SU-DHL-6 (cell line): ENCODE data around the gene DAPK1.

Experiments
- H2AFZ ChIP-seq: fragments of 200-600 bp; sonication (generic); 2 replicates; pipeline ENCODE4 v1.6.1; 2014; ENCODE audit warnings: low read depth, mild to moderate bottlenecking, moderate library complexity, mixed read lengths, antibody characterized with exemption, low read length; ENCODE audit not compliant: severe bottlenecking
- H3F3A ChIP-seq: fragments of 200-600 bp; shearing (Covaris generic); 2 replicates; pipeline ENCODE4 v1.6.0; 2016; ENCODE audit warnings: antibody characterized with exemption, mild to moderate bottlenecking; ENCODE audit not compliant: insufficient read depth
- H3K27ac ChIP-seq: fragments of 200-600 bp; sonication (generic); 2 replicates; pipeline ENCODE4 v1.5.1; 2016; ENCODE audit warnings: low read depth, mild to moderate bottlenecking, low read length, moderate library complexity, mixed read lengths
- H3K27me3 ChIP-seq: fragments of 200-600 bp; sonication (generic), shearing (Covaris generic); 2 replicates; pipeline ENCODE4 v1.6.0; 2014; ENCODE audit warnings: mild to moderate bottlenecking, low read length
- H3K36me3 ChIP-seq: fragments of 200-600 bp; sonication (generic); 2 replicates; pipeline ENCODE4 v1.6.1; 2014; ENCODE audit warnings: mild to moderate bottlenecking, low read length, mixed read lengths
- H3K4me2 ChIP-seq: fragments of 300-600, 200-600 bp; shearing (Covaris generic), sonication (generic); 2 replicates; pipeline ENCODE4 v1.6.0; 2014; ENCODE audit warnings: low read length, low read depth, mild to moderate bottlenecking; ENCODE audit not compliant: poor library complexity, severe bottlenecking
- H3K4me3 ChIP-seq: fragments of 200-600 bp; sonication (generic); 2 replicates; pipeline ENCODE4 v1.5.1; 2014; ENCODE audit warnings: antibody characterized with exemption, low read length, mild to moderate bottlenecking, mixed read lengths; ENCODE audit not compliant: insufficient read depth, poor library complexity, severe bottlenecking
- H3K79me2 ChIP-seq: fragments of 200-600 bp; sonication (generic); 2 replicates; pipeline ENCODE4 v1.6.1; 2014; ENCODE audit warnings: mild to moderate bottlenecking, low read length, moderate library complexity; ENCODE audit not compliant: insufficient read depth
- H3K9ac ChIP-seq: fragments of 200-600 bp; sonication (generic); 2 replicates; pipeline ENCODE4 v1.7.0; 2014; ENCODE audit warnings: mild to moderate bottlenecking, low read length
- H3K9me2 ChIP-seq: fragments of 200-600 bp; sonication (generic); replicated peaks from 2 replicates; pipeline ENCODE4 v1.6.1; 2014; ENCODE audit warnings: low read length; ENCODE audit not compliant: insufficient read depth
- H3K9me3 ChIP-seq: fragments of 200-600 bp; sonication (generic); 2 replicates; pipeline ENCODE4 v1.6.1; 2014; ENCODE audit warnings: low read length, mixed read lengths; ENCODE audit not compliant: insufficient read depth
- H4K20me1 ChIP-seq: fragments of 200-600 bp; sonication (generic); 2 replicates; pipeline ENCODE4 v1.6.1; 2014; ENCODE audit warnings: low read depth, mild to moderate bottlenecking, antibody characterized with exemption, low read length, moderate library complexity, mixed read lengths
- EZH2phosphoT487 ChIP-seq: fragments of 200-600 bp; sonication (generic), shearing (Covaris generic); conservative IDR thresholded peaks from 2 replicates; pipeline ENCODE4 v1.6.1; 2018; ENCODE audit warnings: mild to moderate bottlenecking, antibody characterized with exemption, low read length, moderate library complexity, mixed read lengths
- TF ChIP-seq, protein P1 (sequence below): fragments of 200-600 bp; sonication (generic); IDR thresholded peaks from one replicate; pipeline ENCODE4 v1.5.1; 2017; ENCODE audit warnings: antibody characterized with exemption, mild to moderate bottlenecking, low read length, moderate library complexity; ENCODE audit not compliant: insufficient read depth, poor library complexity, severe bottlenecking

Gene DAPK1

DNA sequence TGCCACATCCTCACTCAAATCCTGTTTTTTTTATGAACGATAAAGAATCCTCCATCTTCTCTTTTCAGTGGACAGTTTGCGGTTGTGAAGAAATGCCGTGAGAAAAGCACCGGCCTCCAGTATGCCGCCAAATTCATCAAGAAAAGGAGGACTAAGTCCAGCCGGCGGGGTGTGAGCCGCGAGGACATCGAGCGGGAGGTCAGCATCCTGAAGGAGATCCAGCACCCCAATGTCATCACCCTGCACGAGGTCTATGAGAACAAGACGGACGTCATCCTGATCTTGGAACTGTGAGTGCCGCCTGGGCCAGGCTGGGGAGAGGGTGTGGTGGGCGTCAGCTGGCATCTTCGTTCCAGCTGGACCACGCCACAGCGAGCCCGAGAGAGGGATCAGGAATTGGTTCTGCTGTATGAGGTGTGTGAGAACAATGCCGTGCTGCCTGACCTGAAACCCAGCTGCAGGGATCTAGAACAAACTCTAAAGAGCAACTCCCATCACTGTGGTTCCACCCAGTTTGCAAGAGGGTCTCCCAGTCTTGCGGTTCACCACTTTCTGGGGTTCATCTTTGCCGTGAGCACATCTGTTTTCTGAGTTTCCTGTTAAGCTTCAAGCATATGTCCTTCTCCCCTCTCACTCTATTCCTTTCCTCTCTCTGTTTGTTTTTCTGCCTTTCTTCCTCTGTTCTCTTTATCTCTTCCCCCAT is 107.4 kb downstream of the DAPK1 start:
- H2AFZ ChIP-seq = no peak overlapping the region
- H3K9me2 ChIP-seq = no peaks in the 10 kb centered on the region
- H3K36me3 ChIP-seq = no peaks in the 10 kb centered on the region
- H3K4me3 ChIP-seq = no peak overlapping the region
- no peak overlapping the region for H3K27ac ChIP-seq
- no peaks in the 10 kb centered on the region for H3K79me2 ChIP-seq
- H3F3A ChIP-seq = no peaks in the 10 kb centered on the region
- no peak for TF ChIP-seq EZH2phosphoT487
- TF ChIP-seq, protein P1, sequence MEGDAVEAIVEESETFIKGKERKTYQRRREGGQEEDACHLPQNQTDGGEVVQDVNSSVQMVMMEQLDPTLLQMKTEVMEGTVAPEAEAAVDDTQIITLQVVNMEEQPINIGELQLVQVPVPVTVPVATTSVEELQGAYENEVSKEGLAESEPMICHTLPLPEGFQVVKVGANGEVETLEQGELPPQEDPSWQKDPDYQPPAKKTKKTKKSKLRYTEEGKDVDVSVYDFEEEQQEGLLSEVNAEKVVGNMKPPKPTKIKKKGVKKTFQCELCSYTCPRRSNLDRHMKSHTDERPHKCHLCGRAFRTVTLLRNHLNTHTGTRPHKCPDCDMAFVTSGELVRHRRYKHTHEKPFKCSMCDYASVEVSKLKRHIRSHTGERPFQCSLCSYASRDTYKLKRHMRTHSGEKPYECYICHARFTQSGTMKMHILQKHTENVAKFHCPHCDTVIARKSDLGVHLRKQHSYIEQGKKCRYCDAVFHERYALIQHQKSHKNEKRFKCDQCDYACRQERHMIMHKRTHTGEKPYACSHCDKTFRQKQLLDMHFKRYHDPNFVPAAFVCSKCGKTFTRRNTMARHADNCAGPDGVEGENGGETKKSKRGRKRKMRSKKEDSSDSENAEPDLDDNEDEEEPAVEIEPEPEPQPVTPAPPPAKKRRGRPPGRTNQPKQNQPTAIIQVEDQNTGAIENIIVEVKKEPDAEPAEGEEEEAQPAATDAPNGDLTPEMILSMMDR = no peak
- H4K20me1 ChIP-seq = no peaks in the 10 kb centered on the region
- no peak overlapping the region for H3K9ac ChIP-seq
- H3K9me3 ChIP-seq = no peaks in the 10 kb centered on the region
- no peak overlapping the region for H3K4me2 ChIP-seq
- H3K27me3 ChIP-seq = no peaks in the 10 kb centered on the region

- Histone ChIP-seq H4K20me1 (no peaks in the 10 kb centered on the region), H3K4me2 (no peak overlapping the region), H3K9me3 (no peaks in the 10 kb centered on the region), H2AFZ (no peak overlapping the region), H3K79me2 (no peaks in the 10 kb centered on the region), H3K4me3 (no peak overlapping the region), H3K36me3 (no peaks in the 10 kb centered on the region), H3K27me3 (no peaks in the 10 kb centered on the region), H3K9ac (no peak overlapping the region), H3K9me2 (no peaks in the 10 kb centered on the region), H3K27ac (no peak overlapping the region), H3F3A (no peaks in the 10 kb centered on the region)
- TF ChIP-seq EZH2phosphoT487 = no peak
- TF ChIP-seq, protein P1 = no peak
Observed at GRCh38 chr9:87605676-87606075, 108.0 kb downstream of the DAPK1 start.

DNA sequence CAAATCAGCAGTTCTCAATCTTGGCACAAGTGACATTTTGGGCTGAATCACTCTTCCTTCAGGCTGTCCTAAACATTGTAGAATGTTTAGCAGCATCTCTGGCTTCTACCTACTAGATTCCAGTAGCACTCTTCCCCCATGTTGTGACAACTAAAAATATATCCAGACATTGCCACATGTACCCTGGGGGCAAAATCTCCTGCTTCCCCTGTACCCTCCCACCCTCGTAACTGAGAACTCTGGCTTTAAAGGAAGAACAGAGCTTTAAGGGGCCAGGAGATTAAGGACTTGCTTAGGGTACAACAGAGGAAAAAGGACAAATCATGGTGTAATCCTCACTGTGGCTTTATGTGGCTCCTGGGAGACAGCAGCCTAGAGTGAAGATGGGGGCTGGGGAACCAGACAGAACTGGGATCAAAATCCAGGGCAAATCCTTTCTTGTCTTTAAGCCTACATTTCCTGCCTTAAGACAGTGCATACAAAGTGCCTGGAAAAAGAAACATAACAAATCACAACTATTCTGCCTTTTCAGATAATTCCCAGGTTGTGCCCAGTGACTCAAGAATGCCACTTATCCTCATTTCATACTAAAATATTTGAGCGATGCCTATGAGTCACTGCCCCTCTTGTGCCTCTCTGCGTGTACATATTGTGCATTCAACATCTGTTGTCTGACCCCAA is 109.3 kb downstream of the DAPK1 start:
- Histone ChIP-seq H2AFZ (no peak overlapping the region), H3K9me2 (no peaks in the 10 kb centered on the region), H3K9ac (no peak overlapping the region), H3K4me3 (no peak overlapping the region), H3K27me3 (no peaks in the 10 kb centered on the region), H3K27ac (no peak overlapping the region), H3F3A (no peaks in the 10 kb centered on the region), H3K36me3 (no peaks in the 10 kb centered on the region), H3K9me3 (no peaks in the 10 kb centered on the region), H4K20me1 (no peaks in the 10 kb centered on the region), H3K4me2 (no peak overlapping the region), H3K79me2 (no peaks in the 10 kb centered on the region)
- TF ChIP-seq EZH2phosphoT487 = no peak
- TF ChIP-seq, protein P1 = no peak
